BJ (cell line): ENCODE data around the gene NGDN. TPM values are rescaled to one million over a fixed set of nuclear protein-coding genes. Genes with fewer than 3 reads are reported as not detected.

Experiments
- CTCF ChIA-PET: fragments of 350-600 bp; formaldehyde crosslinking; extraction: SDS; loops from one replicate; lab custom pipeline; 2021; ENCODE audit warnings: antibody characterized with exemption, inconsistent platforms; lab: Yijun Ruan, JAX
- POLR2A ChIA-PET: fragments of 300-600 bp; sonication (Branson Sonifier 250); formaldehyde crosslinking; extraction: SDS; loops from one replicate; lab custom pipeline; 2021; ENCODE audit warnings: antibody characterized with exemption; lab: Charles Lee
- DNase-seq: peaks from one replicate; pipeline ENCODE4 v3.0.0-alpha.2; 2011; ENCODE audit warnings: low read depth
- H3K27me3 ChIP-seq: 2 replicates; pipeline ENCODE4 v1.6.0; 2011; ENCODE audit warnings: low read length; ENCODE audit not compliant: control insufficient read depth, insufficient read depth
- H3K36me3 ChIP-seq: 2 replicates; pipeline ENCODE4 v1.5.1; 2011; ENCODE audit warnings: low read length; ENCODE audit not compliant: control insufficient read depth, insufficient read depth
- H3K4me3 ChIP-seq: 2 replicates; pipeline ENCODE4 v1.5.1; 2011; ENCODE audit warnings: low read depth, mild to moderate bottlenecking, control low read depth, low read length
- polyA plus RNA-seq: library from polyadenylated mRNA; depleted of rRNA; stranded (reverse); fragments of >200 nt; gene quantifications from 2 replicates; pipeline ENCODE4 v1.2.3, GENCODE V29; 2011
- TF ChIP-seq, protein P1 (sequence below): IDR thresholded peaks from 2 replicates; pipeline ENCODE4 v1.5.1; 2011; ENCODE audit warnings: low read depth, mild to moderate bottlenecking, control low read depth, inconsistent platforms, low read length, moderate library complexity; ENCODE audit not compliant: insufficient read depth

Gene NGDN
- polyA plus RNA-seq, 1 experiment = 34.5 TPM

DNA sequence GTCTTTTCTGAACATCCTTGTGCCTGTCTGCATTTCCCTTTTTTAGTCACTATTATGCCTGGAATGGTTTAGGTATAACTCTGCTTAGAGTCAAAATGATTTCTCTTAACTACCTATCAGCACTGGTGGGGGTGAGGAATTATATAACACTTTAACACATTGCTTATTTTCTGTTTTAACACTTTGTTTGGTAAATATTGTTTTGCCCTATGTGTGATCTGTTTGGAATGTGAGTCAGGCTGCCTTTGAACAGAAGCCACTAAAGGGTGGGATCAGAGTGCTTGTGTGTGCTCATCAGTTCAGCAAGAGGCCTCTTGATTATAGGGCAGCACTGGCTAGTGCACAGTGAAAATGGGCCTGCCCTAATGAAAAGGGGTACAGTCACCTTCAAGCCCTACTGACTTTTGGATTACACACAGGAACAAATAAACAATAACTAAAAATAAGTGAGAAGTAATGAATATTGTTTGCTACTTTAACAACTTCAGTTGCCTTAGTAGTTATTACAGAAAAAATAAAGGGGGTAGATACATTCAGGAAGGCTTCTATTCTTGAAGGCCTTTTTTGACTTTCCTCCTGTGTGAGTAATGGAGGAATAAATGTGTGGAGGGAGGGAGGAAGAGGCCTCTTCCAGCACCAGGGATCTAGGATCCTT is 23.2 kb downstream of the NGDN start:
- Histone ChIP-seq H3K36me3 (no peaks in the 10 kb centered on the region), H3K27me3 (no peaks in the 10 kb centered on the region), H3K4me3 (no peak overlapping the region)
- no peak for DNase-seq
- ChIA-PET POLR2A (no interaction called here), CTCF (interaction anchor here (4.5 kb wide), 1 partner anchor 68 kb away, joined by 42 read pairs; no protein-coding TSS in a partner anchor)
- TF ChIP-seq, protein P1, sequence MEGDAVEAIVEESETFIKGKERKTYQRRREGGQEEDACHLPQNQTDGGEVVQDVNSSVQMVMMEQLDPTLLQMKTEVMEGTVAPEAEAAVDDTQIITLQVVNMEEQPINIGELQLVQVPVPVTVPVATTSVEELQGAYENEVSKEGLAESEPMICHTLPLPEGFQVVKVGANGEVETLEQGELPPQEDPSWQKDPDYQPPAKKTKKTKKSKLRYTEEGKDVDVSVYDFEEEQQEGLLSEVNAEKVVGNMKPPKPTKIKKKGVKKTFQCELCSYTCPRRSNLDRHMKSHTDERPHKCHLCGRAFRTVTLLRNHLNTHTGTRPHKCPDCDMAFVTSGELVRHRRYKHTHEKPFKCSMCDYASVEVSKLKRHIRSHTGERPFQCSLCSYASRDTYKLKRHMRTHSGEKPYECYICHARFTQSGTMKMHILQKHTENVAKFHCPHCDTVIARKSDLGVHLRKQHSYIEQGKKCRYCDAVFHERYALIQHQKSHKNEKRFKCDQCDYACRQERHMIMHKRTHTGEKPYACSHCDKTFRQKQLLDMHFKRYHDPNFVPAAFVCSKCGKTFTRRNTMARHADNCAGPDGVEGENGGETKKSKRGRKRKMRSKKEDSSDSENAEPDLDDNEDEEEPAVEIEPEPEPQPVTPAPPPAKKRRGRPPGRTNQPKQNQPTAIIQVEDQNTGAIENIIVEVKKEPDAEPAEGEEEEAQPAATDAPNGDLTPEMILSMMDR = no peak

DNA sequence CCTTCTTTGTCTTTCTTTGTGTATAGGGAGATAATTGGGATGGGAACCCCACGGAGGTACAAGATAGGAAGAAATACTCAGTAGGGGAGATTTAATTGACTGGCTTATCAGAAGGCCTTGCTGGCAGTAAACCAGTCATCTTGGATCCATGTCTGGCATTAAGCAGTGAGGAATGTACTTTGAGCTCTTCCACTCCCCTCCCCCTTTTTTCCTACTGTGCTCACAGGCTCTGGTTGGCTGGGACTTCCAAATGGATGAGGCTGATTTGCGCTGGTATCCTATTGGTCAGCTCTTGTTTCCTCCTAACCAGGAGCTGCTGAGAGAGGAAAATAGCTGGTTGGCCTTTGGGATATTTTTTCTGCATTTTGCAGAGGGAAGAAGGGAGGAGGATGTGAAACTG is 24.7 kb downstream of the NGDN start:
- no peaks in the 10 kb centered on the region for H3K36me3 ChIP-seq
- TF ChIP-seq, protein P1 = no peak
- H3K4me3 ChIP-seq = no peak overlapping the region
- ChIA-PET CTCF (interaction anchor here (1.0 to 4.5 kb wide), 2 partner anchors 14 to 67 kb away, joined by 7 to 42 read pairs; no protein-coding TSS in a partner anchor), POLR2A (no interaction called here)
- DNase-seq = no peak
- no peaks in the 10 kb centered on the region for H3K27me3 ChIP-seq

DNA sequence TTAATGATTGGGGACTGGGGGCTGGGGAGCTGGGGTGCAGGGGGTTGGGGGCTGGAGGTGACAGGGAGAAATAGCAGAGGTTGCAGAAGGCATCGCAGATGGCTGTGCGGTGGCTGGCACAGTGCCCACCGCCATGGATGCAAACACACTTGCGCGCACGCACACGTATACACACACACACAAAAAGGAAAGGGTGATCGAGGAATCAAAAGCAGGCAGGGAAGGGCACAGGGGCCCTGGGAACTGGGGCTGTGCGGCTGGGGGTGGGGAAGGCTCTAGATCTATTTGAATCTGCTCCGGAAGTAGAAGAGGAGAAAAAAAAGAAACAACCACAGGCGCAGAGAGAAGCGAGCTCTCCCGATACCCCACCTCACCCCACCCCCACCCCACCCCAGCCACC is 42.7 kb downstream of the NGDN start:
- ChIA-PET POLR2A (no interaction called here), CTCF (interaction anchor here (1.0 kb wide), 1 partner anchor 32 kb away, joined by 5 read pairs; no protein-coding TSS in a partner anchor)
- no peak overlapping the region for H3K4me3 ChIP-seq
- no peaks in the 10 kb centered on the region for H3K27me3 ChIP-seq
- no peak for DNase-seq
- TF ChIP-seq, protein P1 = no peak
- H3K36me3 ChIP-seq = no peaks in the 10 kb centered on the region

DNA sequence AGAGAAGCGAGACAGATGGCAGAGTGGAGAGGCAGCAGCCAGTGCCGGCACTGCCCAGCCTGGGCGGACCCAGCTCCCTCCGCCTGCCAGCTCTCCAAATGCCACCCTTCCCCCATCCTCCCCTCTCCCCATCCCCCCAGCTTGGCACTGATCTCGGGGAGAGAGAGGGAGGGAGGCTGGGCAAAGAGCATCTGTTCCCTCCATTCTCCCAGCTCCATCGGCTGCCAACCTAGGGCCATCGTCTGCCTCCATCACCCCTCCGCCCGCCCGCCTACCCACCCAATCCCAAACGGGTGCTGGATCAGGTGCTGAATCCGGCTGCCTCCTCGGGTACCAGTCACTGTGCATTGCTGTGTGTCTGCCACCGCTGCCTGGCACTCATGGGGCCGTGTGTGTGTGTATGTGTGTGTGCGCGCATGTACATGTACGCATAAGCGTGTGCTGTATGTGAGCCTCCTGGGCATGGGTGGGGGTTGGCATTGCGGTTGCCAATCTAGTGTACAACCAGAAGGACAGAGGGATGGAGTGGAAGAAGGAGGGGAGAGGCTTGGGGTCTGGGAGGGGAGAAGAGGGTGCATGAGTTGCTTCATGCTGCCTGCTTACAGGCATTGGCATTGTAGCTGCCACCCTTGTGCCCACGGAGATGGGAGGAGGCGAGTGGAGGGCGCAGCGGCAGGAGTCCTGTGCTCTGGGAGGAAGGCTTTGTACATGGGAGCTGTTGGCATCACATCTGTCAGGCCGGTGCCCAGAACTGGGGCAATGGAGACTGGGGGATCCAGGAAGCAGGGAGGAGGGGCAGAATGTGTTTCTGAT is 43.7 kb downstream of the NGDN start:
- Histone ChIP-seq H3K36me3 (no peaks in the 10 kb centered on the region), H3K27me3 (no peaks in the 10 kb centered on the region), H3K4me3 (no peak overlapping the region)
- ChIA-PET CTCF (interaction anchor here (0.7 kb wide), 1 partner anchor 440 kb away, joined by 3 read pairs; the partner anchor contains the start of gene DHRS4), POLR2A (no interaction called here)
- DNase-seq = no peak
- TF ChIP-seq, protein P1 = no peak
